ENCODE data around the gene ZNF829.

The ZNF829 gene

DNA sequence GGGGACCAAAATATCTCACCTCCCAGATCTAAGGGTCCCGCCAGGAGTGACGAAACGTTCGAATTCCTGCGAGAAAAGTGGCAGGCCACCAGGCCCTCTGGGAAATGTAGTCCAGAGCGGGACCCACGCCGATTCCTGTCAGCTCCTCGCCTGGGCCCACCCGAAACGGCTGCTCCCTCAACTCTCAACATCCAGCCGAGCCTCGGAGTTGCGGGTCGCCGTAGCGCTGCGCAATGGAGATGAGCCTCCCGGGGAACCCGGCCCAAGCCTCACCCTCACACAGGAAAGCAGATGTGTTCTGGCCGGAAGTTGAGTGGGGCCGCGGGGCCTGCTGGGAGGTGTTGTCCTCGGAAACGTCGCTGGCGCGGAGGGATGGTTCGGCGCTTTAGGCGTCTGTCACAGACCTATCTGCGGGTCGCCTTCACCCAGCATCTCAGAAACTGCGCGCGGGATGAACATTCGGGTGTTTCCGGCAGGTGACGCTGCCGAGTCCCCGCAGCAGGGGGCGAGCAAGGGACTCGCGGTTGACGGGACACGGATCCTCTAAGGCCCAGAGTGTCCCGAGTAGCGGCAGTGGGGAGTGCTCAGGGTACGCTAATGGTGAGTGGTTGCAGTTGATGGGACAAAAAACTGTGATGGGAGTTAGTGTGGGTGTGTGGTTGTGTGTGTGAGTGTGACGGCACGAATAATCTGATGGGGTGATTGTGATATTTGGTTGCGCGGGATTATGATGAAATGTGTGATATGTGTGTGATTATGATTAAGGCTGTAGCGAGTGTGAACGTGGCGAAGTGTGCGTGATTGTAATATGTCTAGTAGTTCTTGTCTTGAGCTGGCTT is at the start of gene ZNF829, which contains the start of gene ZNF568:
ZNF829 (minus strand) TSS at position 300 of the 839 bp plus-strand sequence. CDS start 1,124 bp downstream, outside the sequence.
ZNF568 (plus strand) TSS at position 341 of the 839 bp plus-strand sequence. CDS start 6,439 bp downstream, outside the sequence.
- peak; percentile 94 to 95 for DNase-seq

DNA sequence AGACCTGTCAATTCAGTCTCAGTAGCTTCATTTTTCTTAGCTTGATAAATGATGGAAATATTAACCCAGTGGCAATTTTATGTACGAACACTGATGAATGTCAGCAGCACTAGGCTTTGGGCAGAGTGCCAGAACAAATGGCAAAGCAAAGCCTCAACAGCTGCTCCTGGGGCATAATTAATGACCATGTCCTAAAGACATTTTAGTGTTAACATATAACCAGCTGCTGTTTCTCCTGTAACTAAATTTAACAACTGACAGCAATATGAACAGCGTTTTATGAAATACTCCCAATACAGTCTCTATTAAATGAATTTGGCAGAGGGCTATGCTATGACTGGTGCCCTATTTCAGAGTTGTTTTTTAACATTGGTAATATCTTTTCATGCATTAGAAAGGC is 47.2 kb upstream of the ZNF829 start:
- no peak for DNase-seq

DNA sequence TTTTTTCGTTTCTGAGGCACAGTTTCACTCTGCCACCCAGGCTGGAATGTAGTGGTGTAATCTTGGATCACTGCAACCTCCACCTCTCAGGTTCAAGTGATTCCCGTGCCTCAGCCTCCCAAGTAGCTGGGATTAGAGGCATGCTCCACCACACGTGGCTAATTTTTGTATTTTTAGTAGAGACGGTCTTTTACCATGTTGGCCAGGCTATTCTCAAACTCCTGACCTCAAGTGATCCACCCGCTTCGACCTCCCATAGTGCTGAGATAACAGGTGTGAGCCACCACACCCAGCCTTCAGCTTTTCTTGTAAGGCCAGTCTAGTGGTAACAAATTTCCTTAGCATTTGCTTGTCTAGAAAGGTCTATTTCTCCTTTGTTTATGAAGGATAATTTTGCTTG is 46.3 kb upstream of the ZNF829 start:
- DNase-seq, result no peak

DNA sequence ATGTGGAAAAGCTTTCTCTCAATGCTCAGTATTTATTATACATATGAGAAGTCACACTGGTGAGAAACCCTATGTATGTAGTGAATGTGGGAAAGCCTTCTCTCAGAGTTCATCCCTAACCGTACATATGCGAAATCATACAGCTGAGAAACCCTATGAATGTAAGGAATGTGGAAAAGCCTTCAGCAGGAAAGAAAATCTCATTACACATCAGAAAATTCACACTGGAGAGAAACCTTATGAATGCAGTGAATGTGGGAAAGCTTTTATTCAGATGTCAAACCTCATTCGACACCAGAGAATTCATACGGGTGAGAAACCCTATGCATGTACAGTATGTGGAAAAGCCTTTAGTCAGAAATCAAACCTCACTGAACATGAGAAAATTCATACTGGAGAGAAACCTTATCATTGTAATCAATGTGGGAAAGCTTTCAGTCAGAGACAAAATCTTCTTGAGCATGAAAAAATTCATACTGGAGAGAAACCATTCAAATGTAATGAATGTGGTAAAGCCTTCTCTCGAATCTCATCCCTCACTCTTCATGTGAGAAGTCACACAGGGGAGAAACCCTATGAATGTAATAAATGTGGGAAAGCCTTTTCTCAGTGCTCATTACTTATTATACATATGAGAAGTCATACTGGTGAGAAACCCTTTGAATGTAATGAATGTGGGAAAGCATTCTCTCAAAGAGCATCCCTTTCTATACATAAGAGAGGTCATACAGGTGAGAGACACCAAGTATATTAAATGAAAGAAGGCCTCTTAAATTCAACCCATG is 34.4 kb upstream of the ZNF829 start:
- DNase-seq, result no peak

DNA sequence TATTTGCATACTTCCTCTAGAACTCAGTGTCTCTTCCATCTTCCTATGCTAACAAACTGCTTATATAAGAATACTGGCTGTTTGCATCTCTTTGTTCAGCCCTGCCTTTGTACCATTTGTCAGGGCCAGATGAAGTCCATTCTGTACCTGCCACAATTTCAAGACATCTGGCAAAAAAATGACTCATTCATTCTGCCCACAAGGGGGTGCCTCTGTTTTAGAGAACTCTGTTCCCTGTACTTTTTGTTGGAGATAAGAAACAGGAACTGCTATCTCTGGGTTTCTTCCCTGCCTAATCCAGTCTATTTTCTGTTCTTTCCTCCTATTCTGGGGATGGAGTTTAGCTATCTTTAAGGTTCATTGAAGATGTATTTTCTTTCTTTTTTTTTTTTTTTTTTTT is 23.1 kb upstream of the ZNF829 start:
- no peak for DNase-seq

DNA sequence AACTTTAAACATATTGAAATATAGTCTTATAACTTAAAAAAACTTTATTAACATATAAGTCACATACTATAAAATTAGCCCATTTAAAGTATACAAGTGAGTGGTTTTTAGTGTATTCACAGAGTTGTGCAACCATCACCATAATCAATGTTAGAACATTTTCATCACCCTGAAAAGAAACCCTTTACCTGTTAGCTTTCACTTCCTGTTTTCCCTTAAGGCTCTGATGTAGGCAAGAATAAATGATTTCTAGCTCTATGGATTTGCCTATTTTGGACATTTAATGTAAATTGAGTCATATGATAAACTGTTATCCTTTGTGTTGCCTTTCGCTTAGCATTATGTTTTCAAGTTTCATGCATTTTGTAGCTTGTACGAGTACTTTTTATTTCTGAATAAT is 15.6 kb upstream of the ZNF829 start:
- DNase-seq, result no peak

DNA sequence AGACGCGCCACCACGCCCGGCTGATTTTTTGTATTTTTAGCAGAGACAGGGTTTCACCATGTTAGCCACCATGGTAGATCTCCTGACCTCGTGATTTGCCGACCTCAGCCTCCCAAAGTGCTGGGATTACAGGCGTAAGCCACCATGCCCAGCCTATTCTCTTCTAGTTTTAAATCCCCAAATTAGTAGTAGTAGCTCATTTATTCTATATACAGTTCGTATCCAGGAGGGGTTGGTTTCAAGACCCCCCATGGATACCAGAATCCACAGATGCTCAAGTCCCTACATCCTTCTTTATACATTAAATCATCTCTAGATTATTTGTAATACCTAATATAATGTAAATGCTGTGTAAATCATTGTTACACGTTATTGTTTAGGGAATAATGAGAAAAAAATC is 2.0 kb upstream of the ZNF829 start:
- no peak for DNase-seq

DNA sequence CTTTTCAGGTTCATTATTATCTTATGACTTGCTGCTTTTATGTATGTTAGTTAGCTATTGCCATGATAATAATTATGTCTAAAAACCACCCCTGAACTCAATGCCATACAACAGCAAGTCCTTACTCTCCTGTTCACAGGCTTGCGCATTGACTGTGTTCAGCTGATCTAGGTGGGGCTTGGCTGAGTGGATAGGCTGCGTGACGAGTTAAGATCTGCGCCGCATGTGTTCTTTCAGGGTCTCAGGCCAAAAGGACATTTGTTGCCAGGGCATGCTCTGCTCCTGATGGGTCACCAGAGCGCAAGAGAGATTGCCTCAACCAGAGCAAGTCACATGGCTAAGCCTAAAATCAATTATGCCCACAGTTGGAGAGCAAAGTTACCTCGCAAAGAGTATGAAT is 900 bp upstream of the ZNF829 start:
- DNase-seq, result no peak

DNA sequence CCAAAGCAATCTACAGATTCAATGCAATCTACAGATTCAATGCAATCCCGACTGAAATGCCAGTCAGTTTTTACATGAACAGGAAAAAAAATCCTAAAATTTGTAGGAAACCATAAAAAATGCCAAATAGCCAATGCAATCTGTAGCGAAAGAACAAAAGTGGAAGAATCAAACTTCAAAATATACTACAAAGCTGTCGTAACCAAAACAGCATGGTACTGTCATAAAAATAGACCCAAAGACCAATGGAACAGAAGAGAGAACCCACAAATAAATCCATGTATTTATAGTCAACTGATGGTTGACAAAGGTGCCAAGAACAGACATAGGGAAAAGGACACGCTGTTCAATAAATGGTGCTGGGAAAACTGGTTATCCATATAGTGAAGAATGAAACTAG is 17.7 kb downstream of the ZNF829 start:
- DNase-seq, result no peak

DNA sequence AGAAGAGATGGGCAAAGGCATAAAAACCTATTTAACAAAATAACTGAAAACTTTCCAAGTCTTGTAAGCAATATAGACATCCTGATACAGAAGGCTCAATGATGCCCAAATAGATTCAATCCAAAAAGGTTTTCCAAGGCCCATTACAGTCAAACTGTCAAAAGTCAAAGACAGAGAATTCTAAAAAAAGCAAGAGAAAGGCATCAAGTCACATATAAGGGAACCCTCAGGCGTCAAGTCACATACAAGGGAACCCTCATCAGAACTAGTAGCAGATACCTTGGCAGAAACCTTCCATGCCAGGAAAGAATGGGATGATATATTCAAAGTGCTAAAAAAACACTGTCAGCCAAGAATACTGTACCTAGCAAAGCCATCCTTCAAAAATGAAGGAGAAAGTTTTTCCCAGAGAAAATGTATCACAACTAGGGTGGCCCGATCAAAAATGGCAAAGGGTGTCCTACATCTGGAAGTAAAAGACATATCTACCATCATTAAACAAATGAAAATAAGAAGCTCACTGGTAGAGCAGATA is 21.2 kb downstream of the ZNF829 start:
- no peak for DNase-seq

DNA sequence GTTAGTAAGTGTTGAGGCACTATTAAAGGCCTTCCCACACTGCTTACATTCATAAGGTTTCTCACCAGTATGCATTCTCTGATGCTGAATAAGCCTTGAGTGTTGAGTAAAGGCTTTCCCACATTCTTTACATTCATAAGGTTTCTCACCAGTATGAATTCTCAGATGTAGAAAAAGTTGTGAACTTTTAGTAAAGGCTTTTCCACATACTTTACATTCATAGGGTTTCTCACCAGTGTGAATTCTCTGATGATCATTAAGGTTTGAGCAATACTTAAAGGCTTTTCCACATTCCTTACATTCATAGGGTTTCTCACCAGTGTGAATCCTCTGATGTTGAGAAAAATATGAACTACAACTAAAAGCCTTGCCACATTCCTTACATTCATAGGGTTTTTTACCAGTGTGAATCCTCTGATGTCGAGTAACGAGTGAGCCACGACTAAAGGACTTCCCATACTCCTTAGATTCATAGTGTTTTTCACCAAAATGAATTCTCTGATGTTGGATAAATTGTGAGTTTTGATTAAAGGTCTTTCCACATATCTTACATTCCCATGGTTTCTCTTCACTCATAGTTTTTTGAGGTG is 24.2 kb downstream of the ZNF829 start:
- DNase-seq, result no peak

DNA sequence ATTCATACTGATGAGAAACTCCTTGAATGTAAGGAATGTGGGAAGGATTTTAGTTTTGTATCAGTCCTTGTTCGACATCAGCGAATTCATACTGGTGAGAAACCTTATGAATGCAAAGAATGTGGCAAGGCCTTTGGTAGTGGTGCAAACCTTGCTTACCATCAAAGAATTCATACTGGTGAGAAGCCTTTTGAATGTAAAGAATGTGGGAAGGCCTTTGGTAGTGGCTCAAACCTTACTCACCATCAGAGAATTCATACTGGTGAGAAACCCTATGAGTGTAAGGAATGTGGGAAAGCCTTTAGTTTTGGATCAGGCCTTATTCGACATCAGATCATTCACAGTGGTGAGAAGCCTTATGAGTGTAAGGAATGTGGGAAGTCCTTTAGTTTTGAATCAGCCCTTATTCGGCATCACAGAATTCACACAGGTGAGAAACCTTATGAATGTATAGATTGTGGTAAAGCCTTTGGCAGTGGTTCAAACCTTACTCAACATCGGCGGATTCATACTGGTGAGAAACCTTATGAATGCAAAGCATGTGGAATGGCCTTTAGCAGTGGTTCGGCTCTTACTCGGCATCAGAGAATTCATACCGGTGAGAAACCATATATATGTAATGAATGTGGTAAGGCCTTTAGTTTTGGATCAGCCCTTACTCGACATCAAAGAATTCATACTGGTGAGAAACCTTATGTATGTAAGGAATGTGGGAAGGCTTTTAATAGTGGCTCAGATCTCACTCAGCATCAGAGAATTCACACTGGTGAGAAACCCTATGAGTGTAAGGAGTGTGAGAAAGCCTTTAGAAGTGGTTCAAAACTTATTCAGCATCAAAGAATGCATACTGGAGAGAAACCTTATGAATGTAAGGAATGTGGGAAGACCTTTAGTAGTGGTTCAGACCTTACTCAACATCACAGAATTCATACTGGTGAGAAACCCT is 38.8 kb downstream of the ZNF829 start:
- no peak for DNase-seq

DNA sequence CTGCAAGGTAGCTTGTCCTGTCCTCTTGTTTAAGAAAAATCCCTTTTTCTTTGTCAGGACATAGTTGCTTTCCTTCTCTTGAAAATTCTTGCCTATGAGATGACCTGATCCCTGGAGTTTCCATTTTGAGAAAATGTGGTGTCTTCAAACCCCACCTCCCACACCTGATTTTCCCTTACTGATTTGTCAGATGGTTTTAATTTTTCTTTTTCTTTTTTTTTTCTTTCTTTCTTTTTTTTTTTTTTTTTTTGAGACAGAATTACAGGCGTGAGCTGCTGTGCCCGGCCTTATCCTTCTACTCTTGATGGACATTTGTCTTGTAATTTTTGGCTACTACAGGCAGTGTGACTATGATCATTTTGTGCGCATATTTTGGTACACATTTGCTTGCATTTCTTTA is 64.2 kb downstream of the ZNF829 start:
- DNase-seq, result no peak

DNA sequence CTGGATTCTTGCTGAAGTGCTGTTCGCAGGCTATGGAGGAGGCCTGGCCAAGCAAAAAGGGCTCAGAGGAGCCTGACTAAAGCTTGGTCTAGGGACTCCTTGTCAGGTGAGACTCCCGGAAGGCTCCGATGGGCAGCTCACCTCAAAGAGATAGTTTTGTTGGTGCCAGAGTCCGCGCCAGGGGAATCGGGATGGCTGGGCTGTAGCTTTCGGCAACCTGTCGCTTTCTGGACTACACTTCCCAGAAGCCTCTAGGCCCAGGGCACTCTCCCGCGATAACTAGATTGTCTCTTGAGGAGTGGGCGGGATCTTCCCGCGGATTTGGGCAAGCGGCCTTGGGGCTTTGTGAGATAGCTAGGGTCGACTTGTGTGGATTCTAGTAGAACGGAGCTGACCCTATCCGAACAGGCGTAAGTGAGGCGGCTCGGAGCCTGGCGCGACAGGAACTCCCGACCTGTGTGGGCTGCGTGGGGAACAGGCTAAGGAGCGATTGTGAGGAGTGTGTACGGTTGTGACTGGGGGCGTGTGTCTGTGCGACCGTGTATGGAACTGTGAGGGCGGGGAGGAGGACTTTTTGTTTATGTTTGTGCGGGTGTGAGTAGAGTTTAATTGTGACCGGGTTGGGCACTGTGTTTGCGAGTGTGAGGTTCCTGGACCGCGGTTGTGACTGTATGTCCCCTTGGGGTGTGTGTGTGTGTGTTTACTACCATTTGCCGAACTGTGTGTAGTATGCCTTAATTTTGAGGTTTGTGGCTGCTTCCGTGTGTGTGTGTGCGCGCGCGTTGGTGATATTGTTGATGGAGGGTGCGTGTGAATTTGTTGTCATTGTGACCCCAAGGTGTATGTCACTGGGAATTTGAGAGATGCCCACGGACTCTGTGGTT is 65.3 kb downstream of the ZNF829 start, which contains the start of gene ZNF345:
ZNF345 (plus strand) TSS at position 318 of the 884 bp plus-strand sequence. CDS start 25,955 bp downstream, outside the sequence.
- peak; percentile 88 to 92 for DNase-seq

DNA sequence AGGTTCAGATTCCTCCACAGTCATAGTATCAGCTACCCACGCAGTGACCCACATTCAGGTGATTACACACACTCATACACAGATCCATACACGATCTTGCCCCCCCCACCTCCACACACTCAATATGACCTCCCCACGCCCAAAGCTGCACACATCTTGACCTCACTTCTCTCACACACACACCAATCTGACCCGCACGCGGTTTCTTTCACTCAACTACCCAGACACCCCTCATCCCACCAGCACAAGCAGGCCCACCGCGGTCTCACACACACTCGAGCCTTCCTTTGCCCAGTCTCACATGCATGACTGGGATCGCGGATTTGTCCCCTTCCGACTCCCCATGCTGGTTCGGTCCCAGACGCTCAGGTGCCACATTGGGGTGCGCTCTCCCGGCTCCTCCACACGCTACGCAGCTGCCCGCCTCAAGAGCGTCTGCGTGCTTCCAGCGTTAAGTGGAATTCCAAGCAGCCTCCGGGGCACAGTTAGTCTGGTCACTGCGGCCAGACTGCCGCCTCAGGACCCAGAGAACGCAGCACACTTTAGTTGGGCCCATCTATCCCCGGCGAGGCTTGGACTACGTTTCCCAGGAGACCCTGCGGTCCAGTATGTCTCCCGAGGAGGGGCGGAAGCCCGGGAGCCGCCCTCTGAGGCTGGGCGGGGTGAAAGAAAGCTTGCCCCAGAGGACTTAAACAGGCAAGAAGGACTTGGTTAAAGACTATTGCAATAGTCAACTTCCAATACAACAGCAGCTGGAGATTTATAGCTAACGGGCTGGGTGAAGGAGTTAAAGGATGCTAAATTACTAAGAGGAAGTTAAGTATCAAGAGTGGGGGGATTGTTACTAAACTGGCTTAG is 66.2 kb downstream of the ZNF829 start:
- peak; percentile 89 to 90 for DNase-seq

DNA sequence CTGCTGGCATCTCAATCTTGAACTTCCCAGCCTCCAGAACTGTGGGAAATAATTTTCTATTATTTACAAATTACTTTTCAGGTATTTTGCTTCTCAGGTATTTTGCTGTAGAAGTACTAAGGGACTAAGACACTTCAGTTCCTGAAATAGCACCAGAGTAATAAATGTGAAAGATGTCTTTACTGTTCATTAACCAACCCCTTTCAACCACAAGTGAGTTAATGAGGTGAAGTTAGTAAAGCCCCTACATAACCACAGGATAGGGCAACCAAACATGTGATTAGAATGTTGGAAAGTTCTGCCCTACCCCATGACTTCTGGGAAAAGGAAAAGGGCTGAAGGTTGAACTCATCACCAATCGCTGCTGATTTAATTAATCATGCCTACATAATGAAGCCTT is 68.1 kb downstream of the ZNF829 start:
- DNase-seq, result no peak

DNA sequence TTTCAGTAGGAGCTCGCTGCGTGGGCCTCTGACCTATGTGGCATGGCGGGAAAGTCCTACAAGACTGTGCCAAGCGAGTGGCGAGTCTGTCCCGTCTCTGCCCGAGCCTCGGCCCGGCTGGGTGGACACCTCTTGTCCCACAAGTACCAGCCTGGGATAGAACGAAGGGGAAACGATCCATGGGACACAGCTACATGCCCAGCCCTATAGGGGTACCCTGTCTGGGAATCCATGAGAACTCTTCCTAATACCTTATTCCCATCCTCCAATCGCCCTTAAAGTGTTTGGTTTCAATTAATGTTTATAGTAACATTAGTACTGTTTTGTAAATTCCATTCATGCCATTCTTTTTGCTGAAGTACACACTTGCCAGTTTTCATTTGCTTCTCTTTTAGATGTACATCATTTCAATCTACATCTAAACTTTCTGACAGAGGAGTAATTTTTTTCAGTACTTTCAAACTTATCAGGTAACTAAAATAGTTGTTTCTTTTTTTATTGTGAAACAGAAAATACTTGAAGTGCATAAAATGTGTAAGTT is 77.2 kb downstream of the ZNF829 start:
- DNase-seq, result no peak
